ENCODE data around the gene EYS. TPM values are rescaled to one million over a fixed set of nuclear protein-coding genes. Genes with fewer than 3 reads are reported as not detected.
"Not testable (repeated sequence)": the region's sequence is repeated elsewhere in the genome, so short reads cannot be mapped to it uniquely, and the experiment has no call there.

The EYS gene
- total and polyA plus RNA-seq, 8 donors = 0.55 to 0.58 TPM; not detected in 6

GRCh38 chr6:65531533-65531932, 175.5 kb downstream of the EYS start:
- H3K27ac ChIP-seq = no peak overlapping the region
- WGBS, 5 donors = 66 to 90% (median 87%) methylated on average over 3 of the region's 3 CpGs
- H3K27me3 ChIP-seq = no peaks in the 10 kb centered on the region
- no peak for DNase-seq
- no peaks in the 10 kb centered on the region for H3K4me1 ChIP-seq
- intact Hi-C loops (cut with DNase I; ENCODE audit: low total_unique reads) = no loop called here
- TF ChIP-seq EP300 (IDR thresholded peaks at IDR 0.05) (no peak), CTCF (IDR thresholded peaks at IDR 0.05) (no peak), POLR2AphosphoS5 (IDR thresholded peaks at IDR 0.05) (no peak), POLR2A (IDR thresholded peaks at IDR 0.05) (no peak)
- H3K9me3 ChIP-seq = peaks cover 0 to 7% (median 3%) of the 10 kb centered on the region in 4 donors
- no peaks in the 10 kb centered on the region for H3K36me3 ChIP-seq
- no peak overlapping the region for H3K4me3 ChIP-seq

GRCh38 chr6:65524232-65524631, 182.8 kb downstream of the EYS start:
- DNase-seq = no peak
- TF ChIP-seq CTCF (IDR thresholded peaks at IDR 0.05) = no peak
- Histone ChIP-seq H3K27me3 (no peaks in the 10 kb centered on the region), H3K27ac (no peak overlapping the region), H3K9me3 (no peaks in the 10 kb centered on the region), H3K4me3 (no peak overlapping the region), H3K4me1 (no peaks in the 10 kb centered on the region), H3K36me3 (no peaks in the 10 kb centered on the region)
- intact Hi-C loops (cut with DNase I; ENCODE audit: low total_unique reads) = no loop called here
- 64 to 89% (median 81%) methylated on average over 2 of the region's 2 CpGs for WGBS, 5 donors

- Histone ChIP-seq H3K4me3 (no peak overlapping the region), H3K4me1 (no peaks in the 10 kb centered on the region), H3K27me3 (no peaks in the 10 kb centered on the region), H3K36me3 (no peaks in the 10 kb centered on the region), H3K27ac (no peak overlapping the region), H3K9me3 (no peaks in the 10 kb centered on the region)
- WGBS, 5 donors = 54 to 75% (median 60%) methylated on average over 4 of the region's 4 CpGs
- intact Hi-C loops (cut with DNase I; ENCODE audit: low total_unique reads) = no loop called here
- TF ChIP-seq POLR2A (IDR thresholded peaks at IDR 0.05) = no peak
- TF ChIP-seq POLR2AphosphoS5 (IDR thresholded peaks at IDR 0.05) = no peak
- no peak for TF ChIP-seq EP300 (IDR thresholded peaks at IDR 0.05)
- TF ChIP-seq CTCF (IDR thresholded peaks at IDR 0.05) = no peak
- no peak for DNase-seq
These were observed 201.3 kb downstream of the EYS start for GRCh38 chr6:65505736-65506135.

- intact Hi-C loops (cut with DNase I; ENCODE audit: low total_unique reads) = no loop called here
- Histone ChIP-seq H3K27ac (no peak overlapping the region), H3K4me1 (no peaks in the 10 kb centered on the region), H3K9me3 (no peaks in the 10 kb centered on the region), H3K4me3 (no peak overlapping the region), H3K27me3 (no peaks in the 10 kb centered on the region), H3K36me3 (no peaks in the 10 kb centered on the region)
- DNase-seq = no peak
- TF ChIP-seq EP300 (IDR thresholded peaks at IDR 0.05) (no peak), CTCF (IDR thresholded peaks at IDR 0.05) (no peak)
- 60 to 76% (median 63%) methylated on average over 2 of the region's 2 CpGs for WGBS, 5 donors
These were observed 206.0 kb downstream of the EYS start for GRCh38 chr6:65501045-65501444.

GRCh38 chr6:65483652-65484051, 223.4 kb downstream of the EYS start:
- H3K4me1 ChIP-seq; H3K27ac ChIP-seq; H3K36me3 ChIP-seq; H3K27me3 ChIP-seq; DNase-seq; H3K4me3 ChIP-seq; intact Hi-C loops (cut with DNase I; ENCODE audit: low total_unique reads): not testable (repeated sequence)
- 77 to 92% (median 86%) methylated on average over 7 of the region's 7 CpGs for WGBS, 5 donors
- H3K9me3 ChIP-seq = peaks cover 0 to 16% (median 2%) of the 10 kb centered on the region in 4 donors

All from stomach (tissue), 9 donors.